ENCODE results near the gene ADGRL1.

Gene ADGRL1

GRCh38 chr19:14115756-14116155 is 90.2 kb downstream of the ADGRL1 start:
- DNase-seq: no peak
- H3K4me3 Mint-ChIP-seq: peak overlapping the region; percentile 93
- H3K4me1 Mint-ChIP-seq: peaks cover 70% of the 10 kb centered on the region
- H3K27me3 Mint-ChIP-seq (ENCODE audit: low read depth, poor library complexity): peaks cover 2% of the 10 kb centered on the region
- no peak for TF ChIP-seq CTCF (IDR thresholded peaks at IDR 0.05)
- H3K36me3 Mint-ChIP-seq (ENCODE audit: low read depth): no peaks in the 10 kb centered on the region
- H3K9me3 Mint-ChIP-seq: no peaks in the 10 kb centered on the region
- no peak overlapping the region for H3K27ac Mint-ChIP-seq

GRCh38 chr19:14114854-14115253 is 91.1 kb downstream of the ADGRL1 start:
- Mint-ChIP-seq H3K36me3 (ENCODE audit: low read depth) (no peaks in the 10 kb centered on the region), H3K4me1 (peaks cover 71% of the 10 kb centered on the region), H3K4me3 (no peak overlapping the region), H3K9me3 (no peaks in the 10 kb centered on the region), H3K27me3 (ENCODE audit: low read depth, poor library complexity) (peaks cover 2% of the 10 kb centered on the region), H3K27ac (no peak overlapping the region)
- peak; percentile 44 for TF ChIP-seq CTCF (IDR thresholded peaks at IDR 0.05)
- DNase-seq: peak; percentile 36

- TF ChIP-seq CTCF (IDR thresholded peaks at IDR 0.05): no peak
- H3K27me3 Mint-ChIP-seq (ENCODE audit: low read depth, poor library complexity): peaks cover 2% of the 10 kb centered on the region
- peaks cover 67% of the 10 kb centered on the region for H3K4me1 Mint-ChIP-seq
- H3K4me3 Mint-ChIP-seq: no peak overlapping the region
- H3K36me3 Mint-ChIP-seq (ENCODE audit: low read depth): no peaks in the 10 kb centered on the region
- DNase-seq: no peak
- no peaks in the 10 kb centered on the region for H3K9me3 Mint-ChIP-seq
- no peak overlapping the region for H3K27ac Mint-ChIP-seq
Measured at GRCh38 chr19:14114439-14114838, 91.5 kb downstream of the ADGRL1 start.

- no peaks in the 10 kb centered on the region for H3K36me3 Mint-ChIP-seq (ENCODE audit: low read depth)
- no peak for DNase-seq
- H3K27ac Mint-ChIP-seq: no peak overlapping the region
- no peak overlapping the region for H3K4me3 Mint-ChIP-seq
- peaks cover 61% of the 10 kb centered on the region for H3K4me1 Mint-ChIP-seq
- no peaks in the 10 kb centered on the region for H3K9me3 Mint-ChIP-seq
- H3K27me3 Mint-ChIP-seq (ENCODE audit: low read depth, poor library complexity): peaks cover 2% of the 10 kb centered on the region
- peak; percentile 22 for TF ChIP-seq CTCF (IDR thresholded peaks at IDR 0.05)
Measured at GRCh38 chr19:14113762-14114414, 92.1 kb downstream of the ADGRL1 start.

GRCh38 chr19:14112809-14113385 is 93.1 kb downstream of the ADGRL1 start:
- Mint-ChIP-seq H3K36me3 (ENCODE audit: low read depth) (peaks cover 3% of the 10 kb centered on the region), H3K27ac (peak overlapping the region; percentile 90), H3K4me1 (peaks cover 58% of the 10 kb centered on the region), H3K4me3 (peak overlapping the region; percentile 60), H3K27me3 (ENCODE audit: low read depth, poor library complexity) (peaks cover 2% of the 10 kb centered on the region), H3K9me3 (no peaks in the 10 kb centered on the region)
- no peak for TF ChIP-seq CTCF (IDR thresholded peaks at IDR 0.05)
- no peak for DNase-seq
